GM19467 (cell line): ENCODE measurements around the gene RPP14.

Experiments used
- ATAC-seq: cut with Tn5 transposase; IDR thresholded peaks from one replicate; pipeline ENCODE4 v1.9.1; 2021; ENCODE audit warnings: mild to moderate bottlenecking, moderate library complexity; ENCODE audit not compliant: unreplicated experiment

RPP14 gene

DNA sequence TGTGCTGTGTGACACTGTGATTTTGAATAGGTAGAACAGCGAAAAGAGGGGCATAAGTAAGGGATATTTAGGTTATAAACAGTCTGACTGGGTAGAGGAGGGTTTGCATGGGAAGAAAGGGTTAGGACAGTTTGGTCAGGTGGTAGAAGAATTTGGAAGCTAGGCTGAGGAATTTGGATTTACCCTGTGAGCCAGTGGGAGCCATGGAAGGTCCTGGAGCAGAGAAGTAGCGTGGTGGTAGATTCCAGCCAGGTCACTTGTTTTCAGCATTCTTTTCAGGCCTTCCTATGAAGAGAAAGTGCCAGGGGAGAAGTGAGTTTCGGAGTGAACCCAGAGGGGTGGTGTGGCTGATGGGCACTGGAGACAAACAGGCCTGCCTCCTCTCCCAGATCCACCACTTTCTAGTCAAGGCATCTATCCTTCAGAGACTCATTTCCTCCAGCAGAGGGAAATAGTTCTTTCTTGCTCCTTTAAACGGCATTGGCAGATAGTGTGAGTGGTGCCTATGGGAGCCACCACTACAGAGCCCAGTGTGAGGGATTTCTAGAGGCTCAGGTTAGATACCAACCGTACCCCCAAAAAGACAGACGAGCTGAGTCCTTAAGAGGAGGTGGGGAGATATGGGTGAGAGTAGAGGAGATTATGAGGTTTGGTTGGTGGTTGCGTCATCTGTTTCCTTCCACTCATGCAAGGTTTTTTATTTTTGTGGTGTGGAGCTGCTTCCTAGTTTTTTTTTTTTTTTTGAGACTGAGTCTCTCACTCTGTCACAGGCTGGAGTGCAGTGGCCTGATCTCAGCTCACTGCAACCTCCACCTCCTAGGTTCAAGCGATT, 47.9 kb downstream of the RPP14 start:
- no peak for ATAC-seq

DNA sequence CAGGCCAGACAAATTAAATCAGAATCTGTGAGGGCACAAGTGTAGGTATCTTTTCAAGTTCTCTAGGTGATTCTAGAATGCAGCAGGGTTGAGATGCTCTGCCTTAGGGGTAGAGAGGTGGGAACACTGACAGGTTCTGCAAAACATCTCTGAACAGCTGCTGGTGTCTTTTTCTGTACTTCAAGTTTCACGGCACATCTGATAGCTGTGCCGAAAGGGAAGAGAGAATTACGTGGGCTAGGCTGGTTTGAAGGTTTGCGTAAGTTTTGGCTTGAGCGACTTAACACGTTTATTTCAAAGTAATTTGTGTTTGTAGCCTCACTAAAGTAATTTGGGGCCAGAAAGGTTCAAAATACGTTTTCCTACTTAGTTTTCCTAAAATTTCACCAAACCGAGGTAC, 49.1 kb downstream of the RPP14 start:
- no peak for ATAC-seq

DNA sequence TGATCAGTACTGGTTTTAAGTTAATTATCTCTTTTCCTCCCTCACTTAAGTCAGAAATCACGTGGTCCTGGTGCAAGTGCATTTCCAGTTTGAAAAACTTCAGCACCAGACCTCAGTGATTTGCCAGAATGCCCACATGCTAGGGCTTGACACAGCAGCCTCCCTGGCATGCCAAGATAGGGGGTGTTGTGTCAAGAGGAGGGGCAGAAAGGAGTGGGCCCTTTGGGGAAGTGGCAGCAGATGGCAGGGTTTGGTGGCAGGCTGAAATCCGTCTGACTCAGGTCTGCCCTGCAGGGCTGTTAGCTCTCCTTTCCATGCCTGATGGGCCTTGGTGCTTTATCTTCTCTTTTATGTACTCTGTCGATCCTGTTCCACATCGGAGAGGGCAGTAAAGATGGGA, 50.0 kb downstream of the RPP14 start:
- no peak for ATAC-seq

DNA sequence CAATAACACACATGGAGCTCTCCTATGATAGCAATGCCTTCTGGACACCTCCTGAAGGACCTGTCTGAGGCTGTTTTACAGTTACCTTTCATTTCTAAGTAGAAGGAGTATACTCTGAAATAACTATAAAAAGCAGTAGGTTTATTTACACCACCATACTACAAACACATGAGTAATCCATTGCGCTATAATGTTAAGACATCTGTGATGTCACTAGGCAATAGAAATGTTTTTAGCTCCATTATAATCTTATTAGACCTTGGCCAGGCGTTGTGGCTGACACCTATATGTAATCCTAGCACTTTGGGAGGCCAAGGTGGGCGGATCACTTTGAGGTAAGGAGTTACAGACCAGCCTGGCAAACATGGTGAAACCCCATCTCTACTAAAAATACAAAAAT, 51.4 kb downstream of the RPP14 start:
- ATAC-seq = no peak

DNA sequence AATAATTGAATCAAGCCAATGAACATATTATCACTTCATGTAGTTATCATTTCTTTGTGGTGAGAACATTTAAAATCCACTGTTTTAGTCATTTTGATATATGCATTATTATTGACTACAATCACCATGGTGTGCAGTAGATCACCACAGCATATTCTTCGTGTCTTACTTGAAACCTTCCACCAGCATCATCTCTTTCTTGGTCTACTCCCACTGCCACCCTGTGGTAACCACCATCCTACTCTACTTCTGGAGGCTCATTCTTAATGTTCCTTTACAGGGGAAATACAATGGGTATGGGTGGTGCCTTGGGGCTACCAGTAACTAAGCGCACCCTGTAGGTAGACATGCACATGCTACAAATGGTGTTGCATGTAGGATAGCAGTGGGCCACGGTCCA, 52.0 kb downstream of the RPP14 start:
- ATAC-seq = no peak

DNA sequence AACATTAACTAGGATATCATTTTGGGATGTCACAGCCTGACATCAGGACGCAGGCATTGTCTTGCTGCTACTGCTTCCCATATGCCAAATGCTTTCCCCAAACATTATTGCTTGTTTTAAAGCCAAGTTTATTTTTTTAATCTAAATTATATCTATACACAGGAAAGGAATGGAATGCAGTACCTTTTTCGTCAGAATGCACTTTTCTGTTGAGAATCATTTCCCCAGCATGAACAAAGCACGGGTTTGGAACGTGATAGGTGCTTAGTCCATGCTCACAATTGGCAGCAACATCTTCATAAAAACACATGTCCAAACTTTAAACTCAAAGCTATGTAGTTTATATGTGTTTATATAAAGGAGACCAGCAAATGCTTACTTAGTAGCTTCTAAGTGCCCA, 52.8 kb downstream of the RPP14 start:
- no peak for ATAC-seq

DNA sequence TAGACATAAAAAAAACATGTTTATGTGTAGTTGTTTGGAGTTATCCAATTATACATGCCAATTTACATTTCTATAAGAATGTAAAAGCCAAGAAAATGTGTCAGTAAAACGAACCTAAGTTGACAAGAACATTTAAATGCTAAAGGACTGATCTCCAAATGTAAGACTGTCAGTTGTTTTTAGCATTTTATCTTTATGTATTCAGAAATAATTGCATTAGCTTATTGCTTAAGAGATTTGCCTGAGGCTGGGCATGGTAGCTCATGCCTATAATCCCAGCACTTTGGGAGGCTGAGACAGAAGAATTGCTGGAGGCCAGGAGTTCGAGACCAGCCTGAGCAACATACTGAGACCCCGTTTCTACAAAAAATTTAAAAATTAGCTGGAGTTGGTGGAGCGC, 53.6 kb downstream of the RPP14 start:
- no peak for ATAC-seq

DNA sequence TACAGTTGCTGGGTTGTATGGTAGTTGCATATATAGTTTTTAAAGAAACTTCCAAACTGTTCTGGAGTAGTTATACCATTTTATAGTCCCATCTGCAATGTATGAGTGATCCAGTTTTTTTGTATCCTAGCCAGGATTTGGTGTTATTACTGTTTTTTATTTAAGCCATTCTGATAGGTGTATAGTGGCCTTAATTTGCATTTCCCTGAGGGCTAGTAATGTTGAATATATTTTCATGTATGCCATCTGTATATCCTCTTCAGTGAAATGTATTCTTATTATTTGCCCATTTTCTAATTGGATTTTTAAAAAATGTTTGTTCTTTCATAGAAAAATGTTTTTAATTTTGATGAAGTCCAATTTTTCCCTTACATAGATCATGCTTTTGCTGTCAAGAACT, 55.8 kb downstream of the RPP14 start:
- no peak for ATAC-seq

DNA sequence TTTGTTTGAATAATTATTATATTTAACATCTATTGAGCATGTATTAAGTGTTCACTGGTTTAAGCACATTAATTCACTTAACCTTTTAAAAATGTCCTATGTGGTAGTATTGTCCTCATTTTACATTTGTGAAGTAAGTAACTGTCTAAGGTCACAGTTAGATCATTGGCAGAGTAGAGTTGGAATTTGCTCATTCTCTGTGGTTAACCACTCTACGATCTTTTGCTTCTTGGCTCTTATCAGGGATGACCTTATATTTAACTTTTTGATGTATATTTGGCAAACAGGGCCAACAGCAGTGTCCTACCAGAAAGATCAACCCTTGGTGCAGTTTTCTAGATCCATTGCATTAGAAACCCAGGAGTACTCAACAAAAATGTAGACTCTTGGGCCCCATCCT, 60.7 kb downstream of the RPP14 start:
- ATAC-seq = no peak

DNA sequence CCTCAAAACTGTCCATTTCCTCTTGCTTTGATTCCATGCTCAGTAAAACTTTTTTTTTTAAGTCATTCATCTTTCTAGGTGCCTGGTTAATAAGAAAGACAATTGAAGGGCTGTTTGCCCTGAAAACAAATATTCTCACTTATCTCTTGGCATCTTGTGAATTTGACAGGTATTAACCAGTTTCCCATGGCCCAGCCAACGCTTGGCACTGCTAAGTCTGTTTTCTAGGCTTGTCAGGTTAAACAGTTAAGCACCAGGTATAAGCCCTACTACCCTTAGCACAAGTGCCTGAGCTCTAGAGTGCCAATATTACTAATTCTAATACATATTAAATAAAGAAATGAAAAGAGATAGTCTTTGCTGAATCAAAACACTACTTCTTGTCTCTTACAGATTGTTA, 63.0 kb downstream of the RPP14 start:
- ATAC-seq = no peak
